Testis (tissue), 3 donors: ENCODE results near the gene GPR158. TPM values are rescaled to one million over a fixed set of nuclear protein-coding genes. Genes with fewer than 3 reads are reported as not detected.

Experiments
- DNase-seq: peaks from one replicate; pipeline ENCODE4 v3.0.0-alpha.2; 2019
- H3K27ac ChIP-seq, 2 donors: fragments of 200-600 bp; sonication (generic); one replicate each; pipeline ENCODE4 v1.5.1; 2019
- H3K27me3 ChIP-seq: fragments of 200-600 bp; sonication (generic); one replicate; pipeline ENCODE4 v1.5.1; 2019
- H3K36me3 ChIP-seq: fragments of 200-600 bp; sonication (generic); one replicate; pipeline ENCODE4 v1.5.1; 2017; ENCODE audit warnings: low read depth; ENCODE audit errors: missing control alignments
- H3K4me1 ChIP-seq: fragments of 200-600 bp; sonication (generic); one replicate; pipeline ENCODE4 v1.5.1; 2019
- H3K4me3 ChIP-seq, 2 donors: fragments of 200-600 bp; sonication (generic); one replicate each; pipeline ENCODE4 v1.5.1; 2017 to 2019
- H3K9me3 ChIP-seq: fragments of 200-600 bp; sonication (generic); one replicate; pipeline ENCODE4 v1.5.1; 2017
- CTCF ChIP-seq, 3 experiments: fragments of 450-650 bp in 2 of 3; fragments of 200-600 bp in 1 of 3; sonication (generic) in 1 of 3; IDR thresholded peaks; one replicate each; pipeline ENCODE4 v1.5.1; 2016 to 2019; ENCODE audit warnings: antibody characterized with exemption in 3 of 3, mild to moderate bottlenecking in 2 of 3, moderate library complexity in 1 of 3
- POLR2A ChIP-seq: fragments of 450-650 bp; IDR thresholded peaks from one replicate; pipeline ENCODE4 v1.6.1; 2017; ENCODE audit warnings: antibody characterized with exemption, mild to moderate bottlenecking, moderate library complexity
- WGBS, 2 donors: methylation state at CpG; one replicate each; pipeline ENCODE4 v1.1.5; 2018; 5-methylcytosine and 5-hydroxymethylcytosine counted together
- intact Hi-C: fragments of 100-400 bp; cut with DNase I; formaldehyde crosslinking; loops from one replicate; pipeline ENCODE4 v1.15.1; 2023; ENCODE audit warnings: low total_unique reads
- polyA plus RNA-seq: library from polyadenylated mRNA; stranded (reverse); fragments of 350-450 nt; fragmentation: Illumina TruSeq; extraction: RNeasy Lipid Tissue Mini Kit (QIAGEN cat#74804); gene quantifications from one replicate; pipeline ENCODE4 v1.2.3, GENCODE V29; 2014; ENCODE audit warnings: low read depth, low replicate concordance; ENCODE audit not compliant: insufficient read depth
- small RNA-seq, 2 donors: library from RNA; depleted of rRNA; stranded (forward); fragments of <200 nt; gene quantifications; one replicate each; pipeline ENCODE3, GENCODE V24; 2016
- total RNA-seq, 2 donors: library from RNA; depleted of rRNA; stranded (reverse); fragments of >200 nt; gene quantifications; one replicate each; pipeline ENCODE4 v1.2.3, GENCODE V29; 2016

Gene GPR158
- total and polyA plus RNA-seq, 3 donors from 2014 or later, result 1.9 to 2.5 (median 2.0) TPM

GRCh38 chr10:25642721-25643120, 467.9 kb downstream of the GPR158 start:
- intact Hi-C loops, result no loop called here
- no peak for DNase-seq

GRCh38 chr10:25646371-25646770, 471.6 kb downstream of the GPR158 start:
- intact Hi-C loops, result no loop called here
- Histone ChIP-seq H3K36me3 (no peaks in the 10 kb centered on the region), H3K9me3 (no peaks in the 10 kb centered on the region), H3K4me3 (no peak overlapping the region), H3K27me3 (no peaks in the 10 kb centered on the region), H3K27ac (no peak overlapping the region), H3K4me1 (no peaks in the 10 kb centered on the region)
- whole genome bisulfite sequencing, 2 donors, result 81 to 90% methylated on average over 2 of the region's 2 CpGs
- TF ChIP-seq CTCF (IDR thresholded peaks at IDR 0.05) (no peak), POLR2A (no peak)
- no peak for DNase-seq

More at GRCh38 chr10:25642721-25643120, 467.9 kb downstream of the GPR158 start:
- WGBS, 2 donors, result 80 to 90% methylated on average over 3 of the region's 3 CpGs
- Histone ChIP-seq H3K4me1 (no peaks in the 10 kb centered on the region), H3K36me3 (no peaks in the 10 kb centered on the region), H3K9me3 (no peaks in the 10 kb centered on the region), H3K27ac (no peak overlapping the region), H3K4me3 (no peak overlapping the region), H3K27me3 (no peaks in the 10 kb centered on the region)
- no peak for TF ChIP-seq CTCF (IDR thresholded peaks at IDR 0.05)
- TF ChIP-seq POLR2A, result no peak

- Histone ChIP-seq H3K9me3 (no peaks in the 10 kb centered on the region), H3K36me3 (no peaks in the 10 kb centered on the region), H3K27me3 (no peaks in the 10 kb centered on the region), H3K4me3 (no peak overlapping the region), H3K4me1 (no peaks in the 10 kb centered on the region), H3K27ac (no peak overlapping the region)
- no peak for DNase-seq
- TF ChIP-seq POLR2A (no peak), CTCF (IDR thresholded peaks at IDR 0.05) (no peak)
- intact Hi-C loops, result no loop called here
- 63 to 66% methylated on average over 2 of the region's 2 CpGs for WGBS, 2 donors
Observed at GRCh38 chr10:25651534-25651933, 476.7 kb downstream of the GPR158 start.

Small RNA genes lying within 50 kb of the gene (small RNA-seq; reads per million reads assigned to genes)
- gene RN7SKP220, result 0 reads per million in 2 donors

Other genes starting within 250 kb of the GPR158 start
- gene PRTFDC1, start 222.4 kb upstream of the GPR158 start, total RNA-seq, result 1 to 10 TPM; 1.2 to 2.7 TPM
- gene PRTFDC1, start 222.4 kb upstream of the GPR158 start, polyA plus RNA-seq, result 3.5 TPM
- 1 to 10 TPM; 2.2 to 2.5 TPM for gene ENKUR, start 158.8 kb upstream of the GPR158 start, total RNA-seq
- gene ENKUR, start 158.8 kb upstream of the GPR158 start, polyA plus RNA-seq, result 6.2 TPM
- 1 to 10 TPM; 6.7 to 9.6 TPM for gene THNSL1, start 158.4 kb upstream of the GPR158 start, total RNA-seq
- gene THNSL1, start 158.4 kb upstream of the GPR158 start, polyA plus RNA-seq, result 9.6 TPM